H1 (cell line): ENCODE data around the gene SNX24. TPM values are rescaled to one million over a fixed set of nuclear protein-coding genes. Genes with fewer than 3 reads are reported as not detected.
"Not testable (repeated sequence)": the region's sequence is repeated elsewhere in the genome, so short reads cannot be mapped to it uniquely, and the experiment has no call there.

ENCODE experiments used
- CTCF ChIA-PET: fragments of 300-600 bp; sonication (Branson Sonifier 250); formaldehyde crosslinking; loops from one replicate; lab custom pipeline; 2021; ENCODE audit not compliant: partially characterized antibody; lab: Charles Lee
- POLR2A ChIA-PET: fragments of 300-600 bp; sonication (Branson Sonifier 250); formaldehyde crosslinking; loops from one replicate; lab custom pipeline; 2021; ENCODE audit warnings: inconsistent platforms; ENCODE audit not compliant: partially characterized antibody; lab: Charles Lee
- DNase-seq, 2 experiments: peaks; one replicate each; pipeline versions ENCODE4 v3.0.0 to v3.0.0-alpha.2; 2010 to 2022; ENCODE audit warnings: low spot score in 2 of 2, low read depth in 1 of 2, mixed read lengths in 1 of 2
- FAIRE-seq: peaks from 2 replicates; lab custom pipeline; 2011; peaks lifted over from hg19 to GRCh38; lab: Jason Lieb, UNC
- H2AFZ ChIP-seq: 2 replicates; pipeline ENCODE4 v1.8.1; 2012; ENCODE audit warnings: low read length, inconsistent platforms
- H2AK5ac ChIP-seq: 2 replicates; pipeline ENCODE4 v1.6.1; 2013; ENCODE audit warnings: low read depth, low read length
- H2BK120ac ChIP-seq: replicated peaks from 2 replicates; pipeline ENCODE3; 2013; ENCODE audit warnings: low read depth, low read length, inconsistent platforms
- H2BK12ac ChIP-seq: 2 replicates; pipeline ENCODE4 v1.6.1; 2013; ENCODE audit warnings: low read depth, low read length
- H2BK15ac ChIP-seq: 2 replicates; pipeline ENCODE4 v1.6.1; 2013; ENCODE audit warnings: low read length
- H2BK20ac ChIP-seq: 2 replicates; pipeline ENCODE4 v1.6.1; 2013; ENCODE audit warnings: low read length
- H2BK5ac ChIP-seq: 2 replicates; pipeline ENCODE4 v1.6.1; 2013; ENCODE audit warnings: low read depth, low read length
- H3K14ac ChIP-seq: 2 replicates; pipeline ENCODE4 v1.6.1; 2013; ENCODE audit warnings: inconsistent platforms; ENCODE audit not compliant: insufficient read length
- H3K18ac ChIP-seq: 2 replicates; pipeline ENCODE4 v1.6.1; 2013; ENCODE audit warnings: low read length; ENCODE audit errors: extremely low read depth
- H3K23ac ChIP-seq: 2 replicates; pipeline ENCODE4 v1.6.1; 2013; ENCODE audit warnings: inconsistent platforms; ENCODE audit not compliant: insufficient read length
- H3K23me2 ChIP-seq: 2 replicates; pipeline ENCODE4 v1.6.1; 2013; ENCODE audit warnings: low read depth, low read length
- H3K27ac ChIP-seq: 2 replicates; pipeline ENCODE4 v1.6.1; 2011; ENCODE audit warnings: low read depth, low read length, inconsistent platforms
- H3K27me3 ChIP-seq, 4 experiments: replicated peaks in 1 of 4; 1 replicate in 1 of 4; 2 replicates in 3 of 4; pipeline versions ENCODE4 v1.6.1 to v1.8.1; 2011 to 2013; ENCODE audit warnings: low read length in 3 of 4, mild to moderate bottlenecking in 3 of 4, inconsistent platforms in 2 of 4, mixed read lengths in 2 of 4, moderate library complexity in 1 of 4; ENCODE audit not compliant: control insufficient read depth in 3 of 4, insufficient read depth in 3 of 4; ENCODE audit errors: extremely low read depth in 1 of 4
- H3K36me3 ChIP-seq, 4 experiments: 2 replicates each; pipeline versions ENCODE4 v1.6.1 to v1.8.1; 2011 to 2013; ENCODE audit warnings: mild to moderate bottlenecking in 4 of 4, low read length in 3 of 4, moderate library complexity in 2 of 4, control low read depth in 1 of 4, inconsistent platforms in 1 of 4; ENCODE audit not compliant: insufficient read depth in 4 of 4, control insufficient read depth in 2 of 4
- H3K4ac ChIP-seq: replicated peaks from 2 replicates; pipeline ENCODE3; 2013; ENCODE audit warnings: low read length, low read depth, mixed read lengths, inconsistent platforms; ENCODE audit not compliant: insufficient read length
- H3K4me1 ChIP-seq, 4 experiments: replicated peaks in 1 of 4; 1 replicate in 1 of 4; 2 replicates in 3 of 4; pipeline versions ENCODE4 v1.6.1 to v1.8.1; 2011 to 2013; ENCODE audit warnings: low read length in 3 of 4, inconsistent platforms in 2 of 4, mixed read lengths in 1 of 4; ENCODE audit not compliant: insufficient read depth in 4 of 4, control insufficient read depth in 3 of 4
- H3K4me2 ChIP-seq, 2 experiments: 2 replicates each; pipeline versions ENCODE4 v1.6.1 to v1.8.1; 2011 to 2013; ENCODE audit warnings: low read depth in 2 of 2, low read length in 2 of 2, control low read depth in 1 of 2, inconsistent platforms in 1 of 2, mild to moderate bottlenecking in 1 of 2; ENCODE audit not compliant: insufficient read depth in 1 of 2
- H3K4me3 ChIP-seq, 4 experiments: fragments of 200-600, 300-600 bp in 1 of 4; sonication (generic), shearing (Covaris generic), sonication (Bioruptor Twin) in 1 of 4; 2 replicates each; pipeline versions ENCODE4 v1.5.1 to v1.8.1; 2011 to 2016; ENCODE audit warnings: low read length in 4 of 4, low read depth in 3 of 4, control low read depth in 2 of 4, inconsistent platforms in 2 of 4, mild to moderate bottlenecking in 2 of 4, mixed read lengths in 1 of 4, moderate library complexity in 1 of 4; ENCODE audit not compliant: insufficient read depth in 2 of 4; ENCODE audit errors: extremely low read depth in 1 of 4
- H3K56ac ChIP-seq: replicated peaks from 2 replicates; pipeline ENCODE3; 2013; ENCODE audit warnings: low read depth, mild to moderate bottlenecking, mixed read lengths, low read length, inconsistent platforms; ENCODE audit not compliant: insufficient read length
- H3K79me1 ChIP-seq: 2 replicates; pipeline ENCODE4 v1.6.1; 2013; ENCODE audit warnings: low read depth, low read length, control low read depth
- H3K79me2 ChIP-seq, 2 experiments: 2 replicates each; pipeline versions ENCODE4 v1.6.1 to v1.8.1; 2012 to 2013; ENCODE audit warnings: low read length in 2 of 2, mild to moderate bottlenecking in 2 of 2, inconsistent platforms in 1 of 2; ENCODE audit not compliant: insufficient read depth in 2 of 2, control insufficient read depth in 1 of 2
- H3K9ac ChIP-seq, 4 experiments: replicated peaks in 1 of 4; 1 replicate in 1 of 4; 2 replicates in 3 of 4; pipeline versions ENCODE4 v1.6.1 to v1.8.1; 2011 to 2013; ENCODE audit warnings: low read depth in 3 of 4, low read length in 3 of 4, control low read depth in 2 of 4, mild to moderate bottlenecking in 2 of 4, moderate library complexity in 2 of 4, inconsistent platforms in 1 of 4; ENCODE audit errors: extremely low read depth in 1 of 4
- H3K9me3 ChIP-seq, 2 experiments: 2 replicates each; pipeline versions ENCODE4 v1.6.1 to v1.8.1; 2012 to 2013; ENCODE audit warnings: mild to moderate bottlenecking in 2 of 2, moderate library complexity in 2 of 2, control low read depth in 1 of 2, inconsistent platforms in 1 of 2, low read depth in 1 of 2, low read length in 1 of 2, mixed read lengths in 1 of 2; ENCODE audit not compliant: insufficient read depth in 2 of 2
- H4K20me1 ChIP-seq, 2 experiments: replicated peaks in 1 of 2; 2 replicates each; pipeline versions ENCODE3 to v1.8.1; 2011 to 2013; ENCODE audit warnings: inconsistent platforms in 2 of 2, low read length in 2 of 2, mild to moderate bottlenecking in 1 of 2; ENCODE audit not compliant: insufficient read depth in 2 of 2, control insufficient read depth in 1 of 2
- H4K5ac ChIP-seq: 2 replicates; pipeline ENCODE4 v1.6.1; 2013; ENCODE audit warnings: low read length, low read depth, mixed read lengths, inconsistent platforms; ENCODE audit not compliant: insufficient read length
- H4K8ac ChIP-seq: 2 replicates; pipeline ENCODE4 v1.8.0; 2013; ENCODE audit warnings: mild to moderate bottlenecking, moderate library complexity, low read length, inconsistent platforms; ENCODE audit not compliant: insufficient read depth; ENCODE audit errors: extremely low read depth
- H4K91ac ChIP-seq: replicated peaks from 2 replicates; pipeline ENCODE3; 2013; ENCODE audit warnings: low read length, mixed read lengths, inconsistent platforms; ENCODE audit not compliant: insufficient read length
- WGBS, 2 experiments: shearing (Covaris generic) in 1 of 2; methylation state at CpG; one replicate each; pipeline versions ENCODE4 v1.1.6 to v1.1.7; 2013 to 2015; ENCODE audit warnings: low lambda C conversion rate in 2 of 2, mixed read lengths in 2 of 2, inconsistent platforms in 1 of 2, low coverage in 1 of 2, missing lambda C conversion rate in 1 of 2; ENCODE audit not compliant: insufficient replicate concordance in 2 of 2, insufficient coverage in 1 of 2, insufficient read length in 1 of 2; ENCODE audit errors: extremely low coverage in 1 of 2, missing lambda C conversion rate in 1 of 2; 5-methylcytosine and 5-hydroxymethylcytosine counted together
- polyA plus RNA-seq, 7 experiments: library from polyadenylated mRNA; depleted of rRNA in 3 of 7; stranded (reverse) in 5 of 7; unstranded in 2 of 7; fragments of >200 nt in 5 of 7; fragments of 200-250 nt in 2 of 7; gene quantifications; 1 replicate in 5 of 7; 2 replicates in 1 of 7; 4 replicates in 1 of 7; pipeline versions ENCODE4 v1.2.1 to v1.2.3, GENCODE V29; 2011 to 2013; ENCODE audit warnings: missing spikeins in 2 of 7, mixed read lengths in 2 of 7
- total RNA-seq: library from RNA; stranded (reverse); fragmentation: NEBNext Ultra II Directional; extraction: Animal tissue kit (Norgen Biotek cat#: 25700); gene quantifications from 2 replicates; pipeline ENCODE4 v1.2.1, GENCODE V29; 2021

SNX24 gene
- total and polyA plus RNA-seq, 2 of the 8 experiments (the other 6 are each of a cell fraction or from before 2014, with no cell fraction given), result 7.3 to 14.3 TPM

DNA sequence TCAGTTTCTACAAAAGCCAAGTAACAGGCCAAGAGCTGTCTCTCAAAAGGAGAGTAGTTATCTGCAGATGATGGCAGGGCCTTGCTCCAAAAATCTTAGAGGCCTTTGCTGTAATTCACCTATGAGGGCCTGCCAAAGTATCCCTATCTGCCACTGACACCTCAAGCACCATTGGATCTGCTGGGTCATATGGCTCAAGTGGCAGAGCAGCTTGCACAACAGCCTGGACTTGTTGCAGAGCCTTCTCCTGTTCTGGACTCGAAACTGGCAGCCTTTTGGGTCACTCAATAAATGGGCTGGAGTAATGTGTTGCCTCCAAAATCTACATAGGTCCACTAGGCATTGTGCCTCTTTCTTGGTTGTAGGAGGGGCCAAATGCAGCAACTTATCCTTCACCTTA, 128.3 kb downstream of the SNX24 start:
- H2BK120ac ChIP-seq, H2BK5ac ChIP-seq, H3K27me3 ChIP-seq, H3K18ac ChIP-seq, H3K23me2 ChIP-seq, H3K56ac ChIP-seq, H3K14ac ChIP-seq, POLR2A ChIA-PET, H3K79me2 ChIP-seq, H3K27ac ChIP-seq, H4K8ac ChIP-seq, H4K91ac ChIP-seq, H3K23ac ChIP-seq, H3K4me2 ChIP-seq, H2BK15ac ChIP-seq, H4K20me1 ChIP-seq, H3K4ac ChIP-seq, H2AFZ ChIP-seq, H3K9me3 ChIP-seq, H3K4me1 ChIP-seq, H2BK12ac ChIP-seq, H3K79me1 ChIP-seq, H3K4me3 ChIP-seq, H3K9ac ChIP-seq, H4K5ac ChIP-seq, DNase-seq, H2AK5ac ChIP-seq, FAIRE-seq, H3K36me3 ChIP-seq, H2BK20ac ChIP-seq: not testable (repeated sequence)
- WGBS, 2 experiments, result 82% methylated on average over 1 of the region's 1 CpG; no CpG with 5 or more reads in 1 of the 2 experiments
- CTCF ChIA-PET, result interaction anchor here (0.6 to 1.4 kb wide), 2 partner anchors 13 to 34 kb away, joined by 3 to 4 read pairs; no protein-coding TSS in a partner anchor

DNA sequence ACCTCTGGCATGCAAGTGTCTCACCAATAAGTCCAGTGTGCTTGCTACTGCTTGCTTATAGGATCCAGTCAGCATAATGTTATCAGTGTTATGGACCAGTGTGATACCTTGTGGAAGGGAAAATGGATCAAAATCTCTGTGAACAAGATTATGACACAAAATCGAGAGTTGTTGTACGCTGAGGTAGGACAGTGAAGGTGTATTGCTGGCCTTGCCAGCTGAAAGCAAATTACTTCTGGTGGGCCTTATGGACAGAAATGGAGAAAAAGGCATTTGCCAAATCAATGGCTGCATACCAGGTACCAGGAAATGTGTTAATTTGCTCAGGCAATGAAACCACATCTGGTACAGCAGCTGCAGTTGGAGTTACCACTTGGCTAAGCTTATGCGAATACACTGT, 128.8 kb downstream of the SNX24 start:
- H3K9ac ChIP-seq, H2BK12ac ChIP-seq, H3K4me1 ChIP-seq, H4K5ac ChIP-seq, H3K79me2 ChIP-seq, H3K4ac ChIP-seq, H3K23ac ChIP-seq, H2BK15ac ChIP-seq, H2BK5ac ChIP-seq, H3K23me2 ChIP-seq, H3K14ac ChIP-seq, H3K36me3 ChIP-seq, H4K20me1 ChIP-seq, H3K9me3 ChIP-seq, H4K8ac ChIP-seq, FAIRE-seq, H3K56ac ChIP-seq, H3K27me3 ChIP-seq, H3K27ac ChIP-seq, POLR2A ChIA-PET, DNase-seq, H4K91ac ChIP-seq, H3K18ac ChIP-seq, H2BK20ac ChIP-seq, H2BK120ac ChIP-seq, H3K4me2 ChIP-seq, H2AK5ac ChIP-seq, H3K4me3 ChIP-seq, H2AFZ ChIP-seq, H3K79me1 ChIP-seq: not testable (repeated sequence)
- CTCF ChIA-PET, result interaction anchor here (0.6 to 1.4 kb wide), 2 partner anchors 10 to 35 kb away, joined by 3 to 4 read pairs; no protein-coding TSS in a partner anchor
- WGBS, 2 experiments, result 96% methylated on average over 3 of the region's 3 CpGs; no CpG with 5 or more reads in 1 of the 2 experiments
